ENCODE measurements around the gene SEC22B.
"Not testable (repeated sequence)": the region's sequence is repeated elsewhere in the genome, so short reads cannot be mapped to it uniquely, and the experiment has no call there.

SEC22B gene

GRCh38 chr1:120112212-120112611 lies 64.1 kb downstream of the SEC22B start:
- DNase-seq = not testable (repeated sequence)

GRCh38 chr1:120111771-120112170 lies 64.5 kb downstream of the SEC22B start:
- not testable (repeated sequence) for DNase-seq

- not testable (repeated sequence) for DNase-seq
Observed at GRCh38 chr1:120111008-120111407, 65.3 kb downstream of the SEC22B start.

- not testable (repeated sequence) for DNase-seq
Observed at GRCh38 chr1:120109656-120110055, 66.7 kb downstream of the SEC22B start.

GRCh38 chr1:120109180-120109579 lies 67.1 kb downstream of the SEC22B start:
- DNase-seq = not testable (repeated sequence)

GRCh38 chr1:120105288-120105687 lies 71.0 kb downstream of the SEC22B start:
- not testable (repeated sequence) for DNase-seq

- not testable (repeated sequence) for DNase-seq
Observed at GRCh38 chr1:120103768-120104167, 72.6 kb downstream of the SEC22B start.

- not testable (repeated sequence) for DNase-seq
Observed at GRCh38 chr1:120101593-120101992, 74.7 kb downstream of the SEC22B start.
